GM12873 (cell line): Measurements from ENCODE around the gene STMN1.
A peak's percentile ranks its signal among the peaks of the same experiment; 100 is the strongest.

Experiments used
- CTCF ChIP-seq: IDR thresholded peaks from 2 replicates; pipeline ENCODE4 v1.5.1; 2012; ENCODE audit warnings: low read depth, mild to moderate bottlenecking, moderate library complexity, low read length, control low read depth; ENCODE audit not compliant: insufficient read depth; ENCODE audit errors: missing control alignments

Gene STMN1

GRCh38 chr1:25875856-25876692 lies 30.1 kb downstream of the STMN1 start:
- no peak for TF ChIP-seq CTCF

- peak; percentile 6 for TF ChIP-seq CTCF
Observed at GRCh38 chr1:25875154-25875855, 30.9 kb downstream of the STMN1 start, which contains the start of gene PAQR7. PAQR7 (minus strand) TSS chr1:25875708; CDS start chr1:25863839, 11,869 bp downstream.

- no peak for TF ChIP-seq CTCF
Observed at GRCh38 chr1:25874635-25875153, 31.5 kb downstream of the STMN1 start.

- TF ChIP-seq CTCF = no peak
Observed at GRCh38 chr1:25874209-25874608, 32.0 kb downstream of the STMN1 start.

GRCh38 chr1:25873120-25873519 lies 33.1 kb downstream of the STMN1 start:
- TF ChIP-seq CTCF = peak; percentile 11

- TF ChIP-seq CTCF = no peak
Observed at GRCh38 chr1:25872713-25873112, 33.5 kb downstream of the STMN1 start.
